GM20431 (cell line): ENCODE data around the gene ARL11.

Experiments used
- in situ Hi-C: fragments of 300-500 bp; cut with MseI, MboI; formaldehyde crosslinking; loops from one replicate; pipeline ENCODE4 v1.15.0; 2020; ENCODE audit warnings: low sequenced_read_pairs; ENCODE audit not compliant: unreplicated experiment

ARL11 gene

GRCh38 chr13:49681842-49682435 lies 53.6 kb downstream of the ARL11 start:
- in situ Hi-C loops = no loop called here
